Fibroblast of upper back skin (primary cell): ENCODE results near the gene FDX1.

ENCODE experiments used
- DNase-seq: peaks from one replicate; pipeline ENCODE4 v3.0.0-alpha.2; 2013

The FDX1 gene

DNA sequence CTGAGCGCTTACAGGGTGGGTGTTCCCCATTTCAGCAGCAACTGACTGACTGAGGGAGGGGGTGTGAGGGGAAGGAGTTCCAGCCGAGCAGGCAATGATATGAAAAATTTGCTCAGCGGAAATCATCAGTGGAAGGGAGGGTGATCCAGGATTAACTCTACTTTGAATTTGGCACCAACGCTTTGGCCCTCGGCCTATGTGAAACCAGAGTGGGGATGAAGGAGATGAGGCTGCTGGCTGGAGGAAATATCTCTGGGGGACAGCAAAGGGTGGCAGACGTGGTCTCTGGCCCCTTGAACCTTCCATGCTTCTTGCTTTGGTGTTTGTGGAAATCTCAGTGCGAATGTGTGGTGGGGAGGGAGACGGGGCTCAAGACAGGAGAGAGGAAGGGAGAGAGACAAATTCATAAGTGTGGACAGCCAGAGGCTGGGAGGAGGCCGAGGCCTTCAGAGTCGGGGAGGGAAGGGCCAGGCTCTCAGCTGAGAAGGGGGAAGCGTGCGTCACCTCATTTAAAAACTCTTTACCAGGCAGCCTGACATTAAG lies 83.6 kb downstream of the FDX1 start:
- no peak for DNase-seq

DNA sequence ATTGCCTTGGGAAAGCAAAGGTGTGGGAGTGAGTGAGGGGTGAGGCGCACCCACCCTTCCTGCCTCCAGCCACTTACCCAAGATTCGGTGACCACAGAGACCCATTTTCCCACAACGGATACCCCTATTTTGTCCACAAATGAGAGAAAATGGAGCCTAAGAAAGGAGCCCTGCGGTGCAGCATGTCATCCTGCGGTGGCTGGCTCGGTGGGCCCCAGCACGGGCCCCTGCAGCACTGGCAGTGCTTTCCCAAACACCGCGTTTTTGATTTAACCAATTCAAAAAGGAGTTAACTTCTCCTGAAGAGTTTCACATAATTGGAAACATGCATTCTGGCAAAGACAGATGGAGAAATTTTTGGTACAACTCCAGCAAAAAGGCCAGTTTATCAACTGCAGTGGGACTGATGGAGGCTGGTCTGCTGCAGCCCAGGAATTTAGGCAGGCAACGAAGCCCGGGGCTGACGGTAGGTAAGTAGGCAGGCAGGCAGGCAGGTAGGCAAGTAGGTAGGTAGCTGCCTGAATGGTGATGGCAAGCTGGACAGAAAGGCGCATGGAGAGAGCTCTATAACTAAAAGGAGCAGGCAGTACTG lies 84.2 kb downstream of the FDX1 start:
- peak; percentile 80 for DNase-seq
